K562 (cell line): ENCODE results near the gene KCTD17. TPM values are rescaled to one million over a fixed set of nuclear protein-coding genes. Genes with fewer than 3 reads are reported as not detected.
A peak's percentile ranks its signal among the peaks of the same experiment; 100 is the strongest.

ENCODE experiments used
- ATAC-seq: fragments of 200-7000 bp; cut with Tn5 transposase; 3 replicates; pipeline ENCODE4 v1.9.1; 2020; ENCODE audit warnings: moderate library complexity
- BruUV-seq: library from RNA; stranded (reverse); fragments of 400-500 nt; replicated peaks from 2 replicates; lab custom pipeline; 2021; lab: Mats Ljungman, UMichigan
- CTCF ChIA-PET: fragments of 300-600 bp; formaldehyde crosslinking; extraction: SDS; loops from one replicate; lab custom pipeline; 2021; ENCODE audit warnings: low intra/inter-chr PET ratio; lab: Yijun Ruan, JAX
- POLR2A ChIA-PET: fragments of 300-600, 350-650 bp; sonication (Branson Sonifier 250); formaldehyde crosslinking; extraction: SDS; loops from one replicate; lab custom pipeline; 2021; ENCODE audit warnings: antibody characterized with exemption, inconsistent platforms; lab: Yijun Ruan, JAX
- DNase-seq, 4 experiments: peaks; one replicate each; pipeline versions ENCODE4 v3.0.0 to v3.0.0-alpha.2; 2011 to 2018; ENCODE audit warnings: low spot score in 3 of 4, mixed read lengths in 3 of 4; ENCODE audit errors: extremely low read depth in 1 of 4
- FAIRE-seq: peaks from 2 replicates; lab custom pipeline; 2011; peaks lifted over from hg19 to GRCh38; lab: Jason Lieb, UNC
- H2AFZ ChIP-seq: 2 replicates; pipeline ENCODE4 v1.6.0; 2011; ENCODE audit warnings: low read depth, low read length, control low read depth, inconsistent platforms
- H3K27ac ChIP-seq: fragments of 200-600 bp; 3 replicates; pipeline ENCODE4 v1.8.0; 2011; ENCODE audit warnings: low read depth, mild to moderate bottlenecking, control low read depth, inconsistent platforms, low read length, moderate library complexity, mixed read lengths; ENCODE audit errors: extremely low read depth
- H3K27me3 ChIP-seq, 2 experiments: fragments of 300-600 bp in 1 of 2; 2 replicates in 1 of 2; 3 replicates in 1 of 2; pipeline versions ENCODE4 v1.6.0 to v1.8.0; 2011; ENCODE audit warnings: inconsistent platforms in 2 of 2, low read length in 2 of 2, mild to moderate bottlenecking in 1 of 2, mixed read lengths in 1 of 2, moderate library complexity in 1 of 2; ENCODE audit not compliant: control insufficient read depth in 2 of 2, insufficient read depth in 2 of 2
- H3K36me3 ChIP-seq: fragments of 300-600 bp; 3 replicates; pipeline ENCODE4 v1.8.0; 2011; ENCODE audit warnings: mild to moderate bottlenecking, low read length, inconsistent platforms; ENCODE audit not compliant: control insufficient read depth, insufficient read depth
- H3K4me1 ChIP-seq, 2 experiments: fragments of 200-600 bp in 1 of 2; replicated peaks in 1 of 2; 2 replicates in 1 of 2; 3 replicates in 1 of 2; pipeline versions ENCODE4 v1.5.1 to v1.8.0; 2011; ENCODE audit warnings: inconsistent platforms in 2 of 2, low read length in 2 of 2, mild to moderate bottlenecking in 1 of 2, mixed read lengths in 1 of 2, moderate library complexity in 1 of 2; ENCODE audit not compliant: control insufficient read depth in 2 of 2, insufficient read depth in 2 of 2
- H3K4me2 ChIP-seq: 2 replicates; pipeline ENCODE4 v1.6.1; 2011; ENCODE audit warnings: low read length, control low read depth, inconsistent platforms, mixed read lengths; ENCODE audit not compliant: insufficient read depth
- H3K4me3 ChIP-seq: fragments of 200-600 bp; sonication (generic), shearing (Covaris generic); 2 replicates; pipeline ENCODE4 v1.5.1; 2016; ENCODE audit warnings: control low read depth, inconsistent platforms
- H3K79me2 ChIP-seq: fragments of 200-600 bp; 3 replicates; pipeline ENCODE4 v1.8.0; 2011; ENCODE audit warnings: low read length, inconsistent platforms; ENCODE audit not compliant: control insufficient read depth, insufficient read depth
- H3K9ac ChIP-seq, 2 experiments: 2 replicates each; pipeline versions ENCODE4 v1.6.0 to v1.6.1; 2011; ENCODE audit warnings: low read depth in 2 of 2, low read length in 2 of 2, control low read depth in 1 of 2, inconsistent platforms in 1 of 2, mild to moderate bottlenecking in 1 of 2, mixed read lengths in 1 of 2; ENCODE audit not compliant: insufficient read depth in 1 of 2
- H3K9me1 ChIP-seq: one replicate; pipeline ENCODE4 v1.6.0; 2011; ENCODE audit warnings: inconsistent platforms, mild to moderate bottlenecking, low read length, moderate library complexity; ENCODE audit not compliant: control insufficient read depth, insufficient read depth
- H3K9me3 ChIP-seq: replicated peaks from 2 replicates; pipeline ENCODE4 v1.5.1; 2011; ENCODE audit warnings: low read depth, low read length, inconsistent platforms; ENCODE audit not compliant: control insufficient read depth, insufficient read depth
- H4K20me1 ChIP-seq: replicated peaks from 2 replicates; pipeline ENCODE4 v1.6.1; 2011; ENCODE audit warnings: low read length, inconsistent platforms, mixed read lengths; ENCODE audit not compliant: control insufficient read depth, insufficient read depth
- DACH1 ChIP-seq: fragments of 450-650 bp; IDR thresholded peaks from 2 replicates; pipeline ENCODE4 v1.6.1; 2018; ENCODE audit not compliant: partially characterized antibody
- FOS ChIP-seq: IDR thresholded peaks from 3 replicates; pipeline ENCODE4 v1.6.1; 2011; ENCODE audit not compliant: insufficient read length; ENCODE audit errors: extremely low read depth
- MYBL2 ChIP-seq, 2 experiments: fragments of 450-650 bp in 1 of 2; sonication (generic) in 1 of 2; formaldehyde crosslinking in 1 of 2; IDR thresholded peaks; 2 replicates each; pipeline versions ENCODE4 v1.6.1 to v1.8.1; 2017 to 2022; ENCODE audit warnings: borderline replicate concordance in 1 of 2, inconsistent platforms in 1 of 2, low read depth in 1 of 2, mild to moderate bottlenecking in 1 of 2, missing genetic modification reagents in 1 of 2, moderate library complexity in 1 of 2
- ZNF24 ChIP-seq: fragments of 450-650 bp; IDR thresholded peaks from 2 replicates; pipeline ENCODE4 v1.6.1; 2016
- WGBS: fragments of 100-300 bp; shearing (Covaris generic); methylation state at CpG from one replicate; pipeline ENCODE4 v1.1.6; 2016; ENCODE audit warnings: low coverage, mixed read lengths; ENCODE audit not compliant: insufficient coverage; ENCODE audit errors: missing lambda C conversion rate; 5-methylcytosine and 5-hydroxymethylcytosine counted together
- in situ Hi-C: fragments of 300-500 bp; cut with MboI; formaldehyde crosslinking; loops from 4 replicates; pipeline ENCODE4 v1.15.0; 2018; ENCODE audit warnings: inconsistent platforms, mixed read lengths
- intact Hi-C: fragments of 100-400 bp; cut with micrococcal nuclease; formaldehyde crosslinking; loops from 2 replicates; pipeline ENCODE4 v1.14.2; 2022
- polyA plus RNA-seq, 8 experiments: library from polyadenylated mRNA; depleted of rRNA in 4 of 8; stranded (reverse) in 5 of 8; unstranded in 3 of 8; fragments of >200 nt; fragmentation: Nextera tagmentation in 2 of 8; fragmentation: Illumina TruSeq in 1 of 8; extraction: Ambion mirVana in 2 of 8; extraction: Trizol in 1 of 8; gene quantifications; 2 replicates each; pipeline versions ENCODE4 v1.2.1 to v1.2.3, GENCODE V29; 2011 to 2014; ENCODE audit warnings: inconsistent platforms in 1 of 8, missing spikeins in 1 of 8
- total RNA-seq, 7 experiments: library from RNA; depleted of rRNA in 6 of 7; stranded (reverse); fragments of >200 nt in 6 of 7; fragmentation: Illumina TruSeq in 2 of 7; extraction: Trizol in 2 of 7; gene quantifications; 2 replicates each; pipeline versions ENCODE4 v1.2.1 to v1.2.3, GENCODE V29; 2011 to 2021; ENCODE audit warnings: low replicate concordance in 1 of 7
- TF ChIP-seq, protein P1 (sequence below): sonication (generic); formaldehyde crosslinking; IDR thresholded peaks from 2 replicates; pipeline ENCODE4 v1.8.1; 2023; ENCODE audit warnings: mild to moderate bottlenecking, missing genetic modification reagents, moderate library complexity

The KCTD17 gene
- total and polyA plus RNA-seq, 9 of the 15 experiments (the other 6 are each of a cell fraction or from before 2014, with no cell fraction given) = 0.22 to 0.90 (median 0.49) TPM; not detected in 2

- Histone ChIP-seq H3K4me3 (no peak overlapping the region), H3K36me3 (no peaks in the 10 kb centered on the region), H4K20me1 (no peaks in the 10 kb centered on the region; the same call in 1 of the 2 replicates), H3K27ac (no peak overlapping the region), H3K79me2 (no peaks in the 10 kb centered on the region), H3K9me3 (no peaks in the 10 kb centered on the region), H3K27me3 (peaks cover 15 to 33% of the 10 kb centered on the region in 2 experiments; a peak in 3 of 5 replicates), H3K9me1 (no peaks in the 10 kb centered on the region), H3K9ac (no peak overlapping the region)
- ChIA-PET POLR2A (interaction anchor here (0.6 kb wide), 1 partner anchor 75 kb away, joined by 3 read pairs; no protein-coding TSS in a partner anchor), CTCF (no interaction called here)
- 3% methylated on average over 4 of the region's 6 CpGs for WGBS
- BruUV-seq = no TSS peak
- in situ Hi-C loops (no loop called here), intact Hi-C loops (no loop called here)
- DNase-seq = no peak
- ATAC-seq = no peak
- no peak for FAIRE-seq
- TF ChIP-seq, protein P1, sequence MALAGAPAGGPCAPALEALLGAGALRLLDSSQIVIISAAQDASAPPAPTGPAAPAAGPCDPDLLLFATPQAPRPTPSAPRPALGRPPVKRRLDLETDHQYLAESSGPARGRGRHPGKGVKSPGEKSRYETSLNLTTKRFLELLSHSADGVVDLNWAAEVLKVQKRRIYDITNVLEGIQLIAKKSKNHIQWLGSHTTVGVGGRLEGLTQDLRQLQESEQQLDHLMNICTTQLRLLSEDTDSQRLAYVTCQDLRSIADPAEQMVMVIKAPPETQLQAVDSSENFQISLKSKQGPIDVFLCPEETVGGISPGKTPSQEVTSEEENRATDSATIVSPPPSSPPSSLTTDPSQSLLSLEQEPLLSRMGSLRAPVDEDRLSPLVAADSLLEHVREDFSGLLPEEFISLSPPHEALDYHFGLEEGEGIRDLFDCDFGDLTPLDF (CRISPR knock-in tag) = no peak
- TF ChIP-seq ZNF24 (peak; percentile 53; the same call in 1 of the 2 replicates), FOS (no peak)
- TF ChIP-seq, all 486 proteins: peak for 1
- no peaks in the 10 kb centered on the region; a peak in 1 of 5 replicates for H3K4me1 ChIP-seq
- H3K4me2 ChIP-seq = no peak overlapping the region
- no peak overlapping the region for H2AFZ ChIP-seq
Observed at GRCh38 chr22:37092997-37093396, 41.5 kb downstream of the KCTD17 start.

- no peaks in the 10 kb centered on the region for H3K36me3 ChIP-seq
- no peaks in the 10 kb centered on the region for H3K9me1 ChIP-seq
- CTCF ChIA-PET = no interaction called here
- H3K27ac ChIP-seq = no peak overlapping the region
- DNase-seq (no peak), FAIRE-seq (no peak), ATAC-seq (no peak)
- WGBS = 0% methylated on average over 1 of the region's 1 CpG
- TF ChIP-seq DACH1 (peak; percentile 92), MYBL2 (IDR thresholded peaks at IDR 0.05; ENCODE audit: low read depth) (no peak), MYBL2 (CRISPR knock-in tag; IDR thresholded peaks at IDR 0.05; ENCODE audit: borderline replicate concordance) (no peak)
- intact Hi-C loops (no loop called here), in situ Hi-C loops (no loop called here)
- BruUV-seq = no TSS peak
- H3K27me3 ChIP-seq = peaks cover 20 to 46% of the 10 kb centered on the region in 2 experiments; a peak in 3 of 5 replicates
- H3K4me3 ChIP-seq = no peak overlapping the region
- H3K79me2 ChIP-seq = no peaks in the 10 kb centered on the region
- no peaks in the 10 kb centered on the region for H3K4me1 ChIP-seq
- POLR2A ChIA-PET = no interaction called here
- peaks cover 6% of the 10 kb centered on the region for H4K20me1 ChIP-seq
- no peak overlapping the region for H3K4me2 ChIP-seq
- H2AFZ ChIP-seq = no peak overlapping the region
- H3K9ac ChIP-seq = no peak overlapping the region
- H3K9me3 ChIP-seq = no peaks in the 10 kb centered on the region
Observed at GRCh38 chr22:37094239-37094638, 42.7 kb downstream of the KCTD17 start.
